ENCODE measurements around the gene AHCYL1. TPM values are rescaled to one million over a fixed set of nuclear protein-coding genes. Genes with fewer than 3 reads are reported as not detected.

The AHCYL1 gene
- polyA plus RNA-seq, 1 donor (not counting 4 experiments of a cell fraction or from before 2014, with no cell fraction given): 64.8 TPM

GRCh38 chr1:110061341-110061740, 76.8 kb downstream of the AHCYL1 start:
- Histone ChIP-seq H3K79me2 (ENCODE audit: control insufficient read depth, insufficient read depth, low read length) (no peaks in the 10 kb centered on the region), H3K9me3 (ENCODE audit: control insufficient read depth, low read depth, low read length) (no peaks in the 10 kb centered on the region), H4K20me1 (ENCODE audit: control insufficient read depth, extremely low read depth, insufficient read depth, low read length) (no peaks in the 10 kb centered on the region), H3K27me3 (ENCODE audit: control insufficient read depth, extremely low read depth, insufficient read depth, low read length) (no peaks in the 10 kb centered on the region), H3K4me3 (ENCODE audit: control insufficient read depth in 2 of 3, extremely low read depth in 1 of 3, insufficient read depth in 2 of 3, low read depth in 1 of 3, low read length in 3 of 3) (no peak overlapping the region), H3K27ac (ENCODE audit: control insufficient read depth, insufficient read depth, low read length) (no peak overlapping the region), H3K4me1 (ENCODE audit: control insufficient read depth, extremely low read depth, insufficient read depth, low read length) (peaks cover 13% of the 10 kb centered on the region), H3K9me1 (ENCODE audit: control insufficient read depth, extremely low read depth, insufficient read depth, low read length) (peaks cover 8% of the 10 kb centered on the region), H3K9ac (ENCODE audit: control insufficient read depth, extremely low read depth, insufficient read depth, low read length) (no peak overlapping the region), H2AFZ (ENCODE audit: control insufficient read depth, low read length) (no peak overlapping the region), H3K4me2 (ENCODE audit: control insufficient read depth, extremely low read depth, insufficient read depth, low read depth, low read length) (no peak overlapping the region), H3K36me3 (ENCODE audit: control insufficient read depth in 2 of 2, extremely low read depth in 1 of 2, insufficient read depth in 2 of 2, low read length in 2 of 2) (peaks cover 8 to 23% of the 10 kb centered on the region in 2 experiments)
- TF ChIP-seq EZH2 (IDR thresholded peaks at IDR 0.05; ENCODE audit: low read length): no peak
- no peak for TF ChIP-seq CTCF (optimal IDR thresholded peaks at IDR 0.05 in 1 of 3, IDR thresholded peaks at IDR 0.05 in 1 of 3, conservative IDR thresholded peaks at IDR 0.05 in 1 of 3; ENCODE audit: extremely low read depth in 1 of 3, insufficient read depth in 2 of 3, low read length in 3 of 3)
- FAIRE-seq (no peak), DNase-seq (ENCODE audit: low read depth, low spot score) (no peak)
- dilution Hi-C loops (cut with MboI; ENCODE audit: extremely low pct_ligation_motif_present, low sequenced_read_pairs): no loop called here

- Histone ChIP-seq H2AFZ (ENCODE audit: control insufficient read depth, low read length) (no peak overlapping the region), H3K79me2 (ENCODE audit: control insufficient read depth, insufficient read depth, low read length) (no peaks in the 10 kb centered on the region), H3K4me3 (ENCODE audit: control insufficient read depth in 2 of 3, extremely low read depth in 1 of 3, insufficient read depth in 2 of 3, low read depth in 1 of 3, low read length in 3 of 3) (no peak overlapping the region), H3K9me1 (ENCODE audit: control insufficient read depth, extremely low read depth, insufficient read depth, low read length) (peaks cover under 1% of the 10 kb centered on the region), H3K27me3 (ENCODE audit: control insufficient read depth, extremely low read depth, insufficient read depth, low read length) (peaks cover 12% of the 10 kb centered on the region), H4K20me1 (ENCODE audit: control insufficient read depth, extremely low read depth, insufficient read depth, low read length) (no peaks in the 10 kb centered on the region), H3K9me3 (ENCODE audit: control insufficient read depth, low read depth, low read length) (no peaks in the 10 kb centered on the region), H3K4me1 (ENCODE audit: control insufficient read depth, extremely low read depth, insufficient read depth, low read length) (peaks cover under 1% of the 10 kb centered on the region), H3K36me3 (ENCODE audit: control insufficient read depth in 2 of 2, extremely low read depth in 1 of 2, insufficient read depth in 2 of 2, low read length in 2 of 2) (peaks cover 8 to 17% of the 10 kb centered on the region in 2 experiments), H3K4me2 (ENCODE audit: control insufficient read depth, extremely low read depth, insufficient read depth, low read depth, low read length) (no peak overlapping the region), H3K27ac (ENCODE audit: control insufficient read depth, insufficient read depth, low read length) (no peak overlapping the region), H3K9ac (ENCODE audit: control insufficient read depth, extremely low read depth, insufficient read depth, low read length) (no peak overlapping the region)
- dilution Hi-C loops (cut with MboI; ENCODE audit: extremely low pct_ligation_motif_present, low sequenced_read_pairs): no loop called here
- TF ChIP-seq CTCF (optimal IDR thresholded peaks at IDR 0.05 in 1 of 3, IDR thresholded peaks at IDR 0.05 in 1 of 3, conservative IDR thresholded peaks at IDR 0.05 in 1 of 3; ENCODE audit: extremely low read depth in 1 of 3, insufficient read depth in 2 of 3, low read length in 3 of 3) (no peak), EZH2 (IDR thresholded peaks at IDR 0.05; ENCODE audit: low read length) (no peak)
- no peak for FAIRE-seq
- no peak for DNase-seq (ENCODE audit: low read depth, low spot score)
These were observed 78.0 kb downstream of the AHCYL1 start for GRCh38 chr1:110062612-110063011.
